A549 treated with AZD9567 at 1 μM for 4 hours (cell line): Measurements from ENCODE around the gene CNTNAP1. TPM values are rescaled to one million over a fixed set of nuclear protein-coding genes. Genes with fewer than 3 reads are reported as not detected.

Experiments
- total RNA-seq: library from RNA; stranded (reverse); fragments of 200-300 nt; extraction: Qiagen RNA extraction; gene quantifications from 5 replicates; pipeline ENCODE4 v1.2.3, GENCODE V29; 2022; ENCODE audit not compliant: insufficient read depth

The CNTNAP1 gene
- total RNA-seq = 5.1 to 6.3 TPM (median 5.7 TPM) in 5 replicates

GRCh38 chr17:42681976-42682721, at the start of gene CNTNAP1:
CNTNAP1 (plus strand) TSS chr17:42682531; CDS start chr17:42682830, 299 bp downstream.

GRCh38 chr17:42659079-42659931, 23.0 kb upstream of the CNTNAP1 start, which contains the start of gene TUBG2:
TUBG2 (plus strand) TSS chr17:42659284; CDS start chr17:42659504, 220 bp downstream.

GRCh38 chr17:42676424-42677011, 5.8 kb upstream of the CNTNAP1 start, which contains the start of gene PLEKHH3:
PLEKHH3 (minus strand) TSS chr17:42676994; CDS start chr17:42676563, 431 bp downstream.

GRCh38 chr17:42744806-42745617, 62.7 kb downstream of the CNTNAP1 start, which contains the start of gene EZH1:
EZH1 (minus strand) TSS chr17:42745040; CDS start chr17:42728941, 16,099 bp downstream.

Other genes with a start within 250 kb of the CNTNAP1 start
- 35.3 to 42.8 TPM (median 36.6 TPM) in 5 replicates for gene ATP6V0A1, start 223.7 kb upstream of the CNTNAP1 start, total RNA-seq
- 30.0 to 49.1 TPM (median 45.8 TPM) in 5 replicates for gene NAGLU, start 146.3 kb upstream of the CNTNAP1 start, total RNA-seq
- gene HSD17B1, start 129.6 kb upstream of the CNTNAP1 start, total RNA-seq = 1.4 to 1.8 TPM (median 1.7 TPM) in 4 of 5 replicates, not detected in the other
- 96.7 to 132 TPM (median 120 TPM) in 5 replicates for gene COASY, start 120.4 kb upstream of the CNTNAP1 start, total RNA-seq
- gene MLX, start 115.4 kb upstream of the CNTNAP1 start, total RNA-seq = 60.3 to 64.2 TPM (median 63.2 TPM) in 5 replicates
- gene PSMC3IP, start 104.8 kb upstream of the CNTNAP1 start, total RNA-seq = 33.7 to 40.5 TPM (median 36.2 TPM) in 5 replicates
- 26.7 to 33.0 TPM (median 28.0 TPM) in 5 replicates for gene RETREG3, start 73.2 kb upstream of the CNTNAP1 start, total RNA-seq
- 143 to 167 TPM (median 150 TPM) in 5 replicates for gene TUBG1, start 72.8 kb upstream of the CNTNAP1 start, total RNA-seq
- 17.8 to 25.5 TPM (median 24.6 TPM) in 5 replicates for gene TUBG2, start 23.2 kb upstream of the CNTNAP1 start, total RNA-seq
- gene PLEKHH3, start 5.5 kb upstream of the CNTNAP1 start, total RNA-seq = 14.7 to 17.2 TPM (median 15.3 TPM) in 5 replicates
- gene CCR10, start 688 bp upstream of the CNTNAP1 start, total RNA-seq = 0.25 to 2.1 TPM (median 0.44 TPM) in 5 replicates
- gene EZH1, start 62.5 kb downstream of the CNTNAP1 start, total RNA-seq = 6.6 to 12.7 TPM (median 12.2 TPM) in 5 replicates
- 0.37 to 0.91 TPM (median 0.82 TPM) in 4 of 5 replicates, not detected in the other for gene RAMP2, start 78.7 kb downstream of the CNTNAP1 start, total RNA-seq
- 120 to 147 TPM (median 124 TPM) in 5 replicates for gene VPS25, start 90.9 kb downstream of the CNTNAP1 start, total RNA-seq
- 1.3 to 2.0 TPM (median 1.8 TPM) in 4 of 5 replicates, not detected in the other for gene WNK4, start 98.1 kb downstream of the CNTNAP1 start, total RNA-seq
- 123 to 134 TPM (median 124 TPM) in 5 replicates for gene COA3, start 116.2 kb downstream of the CNTNAP1 start, total RNA-seq
- gene CNTD1, start 116.3 kb downstream of the CNTNAP1 start, total RNA-seq = 0.06 to 0.19 TPM (median 0.06 TPM) in 4 of 5 replicates, not detected in the other
- 77.7 to 99.1 TPM (median 84.7 TPM) in 5 replicates for gene BECN1, start 141.8 kb downstream of the CNTNAP1 start, total RNA-seq
- 223 to 270 TPM (median 236 TPM) in 5 replicates for gene PSME3, start 150.9 kb downstream of the CNTNAP1 start, total RNA-seq
- 0.77 to 3.0 TPM (median 2.4 TPM) in 5 replicates for gene AOC2, start 162.0 kb downstream of the CNTNAP1 start, total RNA-seq
- gene AOC3, start 168.7 kb downstream of the CNTNAP1 start, total RNA-seq = 1.2 to 2.0 TPM (median 1.5 TPM) in 5 replicates
- gene G6PC1, start 218.3 kb downstream of the CNTNAP1 start, total RNA-seq = not detected in 5 replicates